ENCODE measurements around the gene PARPBP.
"Not testable (repeated sequence)": the region's sequence is repeated elsewhere in the genome, so short reads cannot be mapped to it uniquely, and the experiment has no call there.

Gene PARPBP

DNA sequence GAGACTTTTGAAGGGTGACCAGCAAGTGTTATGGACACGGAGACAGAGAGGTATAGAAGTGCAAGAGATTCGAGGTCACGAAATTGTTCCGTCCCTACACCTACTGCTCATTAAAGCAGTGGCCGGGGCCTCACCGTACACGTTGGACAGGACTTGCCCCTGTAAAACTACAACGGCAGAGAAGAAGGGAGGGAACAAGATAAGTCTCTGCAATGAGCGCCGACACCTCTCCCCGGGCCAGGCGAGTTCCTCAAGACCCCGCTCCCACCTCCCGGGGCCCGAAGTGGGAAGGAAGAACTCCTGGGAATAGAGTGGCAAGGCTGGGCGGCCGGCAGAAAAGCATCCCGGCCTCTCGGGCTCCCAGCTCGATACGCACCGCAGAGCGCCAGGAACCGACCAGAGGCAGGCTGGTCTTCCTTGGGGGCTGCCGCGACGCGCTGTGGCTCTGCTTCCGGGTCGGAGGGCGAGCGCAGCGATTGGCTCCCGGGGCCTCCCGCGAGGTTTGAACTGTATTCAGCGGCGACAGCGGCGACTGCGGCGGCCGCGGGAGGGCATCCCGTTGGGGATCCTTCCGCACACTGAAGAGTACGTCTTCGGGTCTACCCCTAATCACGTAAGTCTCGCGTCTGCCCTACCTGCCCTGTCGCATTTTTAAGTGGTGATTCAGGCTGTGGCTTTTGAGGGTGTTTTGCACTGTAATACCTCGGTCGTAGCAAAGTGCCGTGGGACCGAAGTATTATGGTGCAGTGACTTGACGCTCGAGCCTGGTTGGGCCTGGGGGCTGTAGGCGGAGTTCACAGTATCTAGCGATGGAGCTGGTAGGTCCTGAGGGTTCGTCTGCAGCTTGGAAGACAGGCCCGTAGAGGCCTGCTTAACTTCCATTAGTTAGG lies at the start of gene PARPBP, which contains the start of gene NUP37:
PARPBP (plus strand) TSS at position 510 of the 890 bp plus-strand sequence. CDS start 3,706 bp downstream, outside the sequence.
NUP37 (minus strand) TSS at position 441 of the 890 bp plus-strand sequence. CDS start 1,596 bp downstream, outside the sequence.
- peak; percentile 96 for DNase-seq

GRCh38 chr12:102072092-102072491 lies 47.9 kb upstream of the PARPBP start:
- DNase-seq, result not testable (repeated sequence)

DNA sequence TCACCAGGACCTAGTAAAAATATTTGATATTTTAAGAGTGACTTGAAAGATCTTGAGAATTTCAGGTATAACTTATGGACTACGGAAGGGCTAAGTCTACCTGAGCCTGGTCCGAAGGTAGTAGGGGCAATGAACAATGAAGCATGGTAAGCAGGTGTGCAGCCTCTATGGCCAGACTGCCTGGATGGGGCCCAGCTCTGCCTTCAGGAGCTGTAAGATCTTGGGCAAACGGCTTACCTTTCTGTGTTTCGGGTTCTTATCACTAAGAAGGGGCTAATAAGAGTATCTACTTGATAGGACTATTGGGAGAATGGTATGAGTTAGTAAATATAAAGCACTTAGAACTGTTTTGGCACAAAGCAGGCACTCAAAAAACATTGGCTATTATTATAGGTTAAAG lies 39.1 kb upstream of the PARPBP start:
- DNase-seq, result no peak

DNA sequence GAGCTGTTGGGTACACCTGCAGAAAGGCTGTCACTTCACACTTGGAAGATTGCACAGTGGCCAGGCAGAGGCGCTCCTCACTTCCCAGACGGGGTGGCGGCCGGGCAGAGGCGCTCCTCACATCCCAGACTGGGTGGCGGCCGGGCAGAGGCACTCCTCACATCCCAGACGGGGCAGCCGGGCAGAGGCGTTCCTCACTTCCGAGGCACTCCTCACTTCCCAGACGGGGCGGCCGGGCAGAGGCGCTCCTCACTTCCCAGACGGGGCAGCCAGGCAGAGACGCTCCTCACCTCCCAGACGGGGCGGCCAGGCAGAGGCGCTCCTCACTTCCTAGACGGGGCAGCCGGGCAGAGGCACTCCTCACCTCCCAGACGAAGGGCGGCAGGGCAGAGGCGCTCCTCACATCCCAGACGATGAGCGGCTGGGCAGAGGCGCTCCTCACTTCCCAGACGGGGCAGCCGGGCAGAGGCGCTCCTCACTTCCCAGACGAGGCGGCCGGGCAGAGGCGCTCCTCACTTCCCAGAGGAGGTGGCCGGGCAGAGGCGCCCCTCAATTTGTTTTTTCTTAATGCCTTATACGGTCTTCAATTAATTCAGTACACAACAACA lies 30.7 kb upstream of the PARPBP start:
- not testable (repeated sequence) for DNase-seq

DNA sequence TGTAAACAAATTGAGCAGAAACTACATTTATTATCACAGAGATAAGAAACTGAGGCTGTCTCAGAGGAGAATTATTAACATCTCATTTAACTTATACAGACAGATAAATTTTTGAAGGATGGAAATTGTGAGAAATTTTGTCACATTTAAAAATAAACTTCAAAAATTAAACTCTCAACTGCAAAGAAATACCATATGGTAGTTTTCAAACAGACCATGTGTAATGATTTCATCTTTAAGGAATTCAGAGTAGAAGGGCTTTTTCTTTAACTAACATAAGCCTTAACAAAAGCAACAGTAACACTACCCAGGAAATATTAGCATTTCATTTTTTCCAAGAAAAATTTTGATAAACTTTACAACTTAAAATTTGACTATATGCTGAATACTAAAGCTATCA lies 26.7 kb upstream of the PARPBP start:
- no peak for DNase-seq

- peak; percentile 22 for DNase-seq
Measured at GRCh38 chr12:102095677-102096263, 24.2 kb upstream of the PARPBP start.

GRCh38 chr12:102096855-102097254 lies 23.1 kb upstream of the PARPBP start:
- no peak for DNase-seq

GRCh38 chr12:102106905-102107304 lies 13.1 kb upstream of the PARPBP start:
- DNase-seq, result no peak

- no peak for DNase-seq
Measured at GRCh38 chr12:102107970-102108369, 12.0 kb upstream of the PARPBP start.

- DNase-seq, result no peak
Measured at GRCh38 chr12:102110782-102111181, 9.2 kb upstream of the PARPBP start.

- DNase-seq, result no peak
Measured at GRCh38 chr12:102114212-102114611, 5.8 kb upstream of the PARPBP start.

DNA sequence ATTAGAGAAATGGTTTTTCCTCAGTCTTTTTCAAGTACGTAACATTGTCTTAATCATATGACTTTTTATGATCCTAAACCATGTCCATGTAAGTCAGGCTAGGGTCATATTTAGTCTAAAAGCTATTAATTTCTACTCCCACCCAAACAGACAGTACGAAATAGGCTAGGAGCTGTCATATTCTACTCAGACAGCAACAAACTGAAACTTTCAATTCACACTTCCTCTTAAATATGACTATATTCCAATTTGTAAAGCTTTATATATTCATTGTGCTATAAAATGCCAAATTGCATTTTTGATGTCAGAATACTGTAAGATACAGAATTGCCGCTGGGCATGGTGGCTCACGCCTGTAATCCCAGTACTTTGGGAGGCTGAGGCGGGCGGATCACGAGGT lies 3.6 kb upstream of the PARPBP start:
- no peak for DNase-seq

DNA sequence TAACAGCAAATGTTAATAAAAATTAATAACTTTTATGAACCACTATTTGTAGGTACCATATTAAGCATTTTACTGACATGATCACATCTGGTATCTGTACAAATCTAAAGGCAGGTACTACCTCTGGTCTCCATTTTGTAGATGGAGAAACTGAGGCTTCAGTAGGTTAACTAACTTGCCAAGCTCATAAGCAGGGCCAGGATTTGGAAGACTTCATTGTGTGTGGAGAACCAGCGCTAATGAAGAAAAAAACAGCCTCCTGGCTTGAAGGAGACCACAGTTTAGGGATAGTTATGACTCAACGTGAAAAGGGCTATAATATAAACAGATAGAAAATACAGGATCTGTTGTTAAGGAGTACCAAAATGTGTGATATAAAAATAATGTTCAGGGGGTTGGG lies 1.1 kb upstream of the PARPBP start:
- no peak for DNase-seq

- DNase-seq, result no peak
Measured at GRCh38 chr12:102120564-102120873, 536 bp downstream of the PARPBP start.

- peak; percentile 33 for DNase-seq
Measured at GRCh38 chr12:102120886-102121285, 903 bp downstream of the PARPBP start.

DNA sequence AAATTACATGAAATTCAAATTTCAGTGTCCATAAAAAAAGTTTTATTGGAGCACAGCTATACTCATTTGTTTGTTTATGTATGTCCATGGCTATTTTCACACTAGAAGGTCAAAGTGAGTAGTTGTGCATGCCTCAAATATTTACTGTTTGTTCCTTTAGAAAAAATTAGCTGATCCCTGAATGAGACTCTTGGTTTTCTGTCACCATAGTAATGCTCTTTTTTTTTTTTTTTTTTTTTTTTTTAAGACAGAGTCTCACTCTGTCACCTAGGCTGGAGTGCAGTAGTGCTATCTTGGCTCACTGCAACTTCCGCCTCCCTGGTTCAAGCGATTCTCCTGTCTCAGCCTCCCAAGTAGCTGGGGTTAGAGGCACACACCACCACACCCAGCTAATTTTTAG lies 1.3 kb downstream of the PARPBP start:
- not testable (repeated sequence) for DNase-seq

- not testable (repeated sequence) for DNase-seq
Measured at GRCh38 chr12:102130720-102131119, 10.7 kb downstream of the PARPBP start.

DNA sequence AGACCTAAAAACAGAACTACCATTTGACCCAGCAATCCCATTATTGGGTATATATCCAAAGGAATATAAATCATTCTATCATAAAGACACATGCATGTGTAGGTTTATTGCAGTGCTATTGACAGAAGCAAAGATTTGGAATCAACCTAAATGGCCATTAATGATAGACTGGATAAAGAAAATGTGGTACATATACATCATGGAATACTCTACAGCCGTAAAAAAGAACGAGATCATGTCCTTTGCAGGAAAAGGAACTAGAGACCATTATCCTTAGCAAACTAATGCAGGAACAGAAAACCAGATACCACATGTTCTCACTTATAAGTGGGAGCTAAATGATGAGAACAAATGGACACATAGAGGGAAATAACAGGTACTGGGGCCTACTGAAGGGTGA lies 11.5 kb downstream of the PARPBP start:
- DNase-seq, result not testable (repeated sequence)

GRCh38 chr12:102137619-102138018 lies 17.6 kb downstream of the PARPBP start:
- not testable (repeated sequence) for DNase-seq

GRCh38 chr12:102142866-102143373 lies 22.9 kb downstream of the PARPBP start:
- DNase-seq, result not testable (repeated sequence)

DNA sequence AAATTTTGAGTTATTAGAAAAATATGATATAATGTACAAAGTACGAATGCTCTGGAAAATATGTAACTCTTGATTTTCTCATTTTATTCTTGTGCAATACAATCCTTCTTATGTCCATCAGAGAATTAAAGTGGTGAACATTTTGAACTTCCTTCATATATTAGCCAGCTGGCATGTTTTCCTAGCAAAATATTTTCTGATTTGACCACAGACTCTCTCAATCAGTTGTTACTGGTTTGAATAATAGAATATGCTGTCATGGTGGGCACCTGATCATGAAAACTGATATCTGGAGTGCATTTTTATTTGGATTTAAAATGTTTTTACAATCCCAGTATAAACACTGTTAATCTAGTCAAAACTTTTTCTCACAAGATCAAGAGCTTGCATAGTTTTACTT lies 24.2 kb downstream of the PARPBP start:
- no peak for DNase-seq

GRCh38 chr12:102147062-102147587 lies 27.1 kb downstream of the PARPBP start:
- DNase-seq, result not testable (repeated sequence)

DNA sequence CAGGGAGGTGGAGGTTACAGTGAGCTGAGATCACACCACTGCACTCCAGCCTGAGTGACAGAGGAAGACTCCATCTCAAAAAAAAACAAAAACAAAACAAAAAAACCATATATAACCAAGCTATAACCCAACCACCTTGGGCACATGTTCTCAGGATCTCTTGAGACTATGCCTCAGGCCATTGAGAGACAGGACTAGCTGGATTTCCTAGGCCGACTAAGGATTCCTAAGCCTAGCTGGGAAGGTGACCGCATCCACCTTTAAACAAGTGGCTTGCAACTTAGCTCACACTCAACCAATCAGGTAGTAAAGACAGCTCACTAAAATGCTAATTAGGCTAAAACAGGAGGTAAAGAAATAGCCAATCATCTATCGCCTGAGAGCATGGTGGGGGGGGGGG lies 35.2 kb downstream of the PARPBP start:
- not testable (repeated sequence) for DNase-seq
